Lower lobe of right lung (tissue), 2 donors: Measurements from ENCODE around the gene DYRK2. TPM values are rescaled to one million over a fixed set of nuclear protein-coding genes. Genes with fewer than 3 reads are reported as not detected.
A peak's percentile ranks its signal among the peaks of the same experiment; 100 is the strongest.

Experiments
- ATAC-seq, 2 donors: fragments of 200-7000 bp; cut with Tn5 transposase; one replicate each; pipeline ENCODE4 v1.9.1; 2020 to 2022; ENCODE audit warnings: mild to moderate bottlenecking in 2 of 2, moderate library complexity in 2 of 2
- DNase-seq: peaks from one replicate; pipeline ENCODE4 v3.0.0-alpha.2; 2020
- H3K27ac ChIP-seq: fragments of 200-600 bp; one replicate; pipeline ENCODE4 v1.8.0; 2022
- H3K27me3 ChIP-seq: fragments of 200-600 bp; one replicate; pipeline ENCODE4 v1.8.0; 2022; ENCODE audit warnings: low read depth
- H3K36me3 ChIP-seq: fragments of 200-600 bp; one replicate; pipeline ENCODE4 v1.8.0; 2022; ENCODE audit warnings: mild to moderate bottlenecking
- H3K4me1 ChIP-seq: fragments of 200-600 bp; one replicate; pipeline ENCODE4 v1.8.0; 2022
- H3K4me3 ChIP-seq: fragments of 200-600 bp; one replicate; pipeline ENCODE4 v1.8.0; 2022; ENCODE audit warnings: mild to moderate bottlenecking
- H3K9me3 ChIP-seq: fragments of 200-600 bp; one replicate; pipeline ENCODE4 v1.8.0; 2022
- intact Hi-C: fragments of 100-400 bp; cut with DNase I; formaldehyde crosslinking; loops from one replicate; pipeline ENCODE4 v1.11.0; 2022
- total RNA-seq: library from RNA; stranded (reverse); fragmentation: NEBNext Ultra II Directional; extraction: Animal tissue kit (Norgen Biotek cat#: 25700); gene quantifications from one replicate; pipeline ENCODE4 v1.2.1, GENCODE V29; 2021
- TF ChIP-seq, protein P1 (sequence below): fragments of 200-600 bp; IDR thresholded peaks from one replicate; pipeline ENCODE4 v1.8.0; 2022; ENCODE audit warnings: antibody characterized with exemption, mild to moderate bottlenecking
- donor health status: DM: no; HTN: yes; CAD: no; lungs with severe emphysema.

The DYRK2 gene
- total RNA-seq, 1 donor from 2014 or later = 17.6 TPM

- TF ChIP-seq, protein P1, sequence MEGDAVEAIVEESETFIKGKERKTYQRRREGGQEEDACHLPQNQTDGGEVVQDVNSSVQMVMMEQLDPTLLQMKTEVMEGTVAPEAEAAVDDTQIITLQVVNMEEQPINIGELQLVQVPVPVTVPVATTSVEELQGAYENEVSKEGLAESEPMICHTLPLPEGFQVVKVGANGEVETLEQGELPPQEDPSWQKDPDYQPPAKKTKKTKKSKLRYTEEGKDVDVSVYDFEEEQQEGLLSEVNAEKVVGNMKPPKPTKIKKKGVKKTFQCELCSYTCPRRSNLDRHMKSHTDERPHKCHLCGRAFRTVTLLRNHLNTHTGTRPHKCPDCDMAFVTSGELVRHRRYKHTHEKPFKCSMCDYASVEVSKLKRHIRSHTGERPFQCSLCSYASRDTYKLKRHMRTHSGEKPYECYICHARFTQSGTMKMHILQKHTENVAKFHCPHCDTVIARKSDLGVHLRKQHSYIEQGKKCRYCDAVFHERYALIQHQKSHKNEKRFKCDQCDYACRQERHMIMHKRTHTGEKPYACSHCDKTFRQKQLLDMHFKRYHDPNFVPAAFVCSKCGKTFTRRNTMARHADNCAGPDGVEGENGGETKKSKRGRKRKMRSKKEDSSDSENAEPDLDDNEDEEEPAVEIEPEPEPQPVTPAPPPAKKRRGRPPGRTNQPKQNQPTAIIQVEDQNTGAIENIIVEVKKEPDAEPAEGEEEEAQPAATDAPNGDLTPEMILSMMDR = no peak
- H3K27me3 ChIP-seq = no peaks in the 10 kb centered on the region
- peak overlapping the region; percentile 95 for H3K27ac ChIP-seq
- H3K9me3 ChIP-seq = no peaks in the 10 kb centered on the region
- ATAC-seq (peak; percentile 54 to 61), DNase-seq (peak; percentile 64)
- peak overlapping the region; percentile 92 for H3K4me3 ChIP-seq
- H3K4me1 ChIP-seq = peaks cover 37% of the 10 kb centered on the region
- intact Hi-C loops = no loop called here
- no peaks in the 10 kb centered on the region for H3K36me3 ChIP-seq
Measured at GRCh38 chr12:67649570-67650387, 1.2 kb downstream of the DYRK2 start.

GRCh38 chr12:67650388-67651131 is 2.0 kb downstream of the DYRK2 start:
- DNase-seq (no peak), ATAC-seq (no peak)
- H3K27me3 ChIP-seq = no peaks in the 10 kb centered on the region
- no peaks in the 10 kb centered on the region for H3K9me3 ChIP-seq
- peak overlapping the region; percentile 95 for H3K27ac ChIP-seq
- intact Hi-C loops = no loop called here
- peak overlapping the region; percentile 92 for H3K4me3 ChIP-seq
- H3K36me3 ChIP-seq = no peaks in the 10 kb centered on the region
- peaks cover 37% of the 10 kb centered on the region for H3K4me1 ChIP-seq
- TF ChIP-seq, protein P1 = no peak

- intact Hi-C loops = no loop called here
- H3K27me3 ChIP-seq = no peaks in the 10 kb centered on the region
- no peaks in the 10 kb centered on the region for H3K36me3 ChIP-seq
- DNase-seq (no peak), ATAC-seq (no peak)
- peak overlapping the region; percentile 92 for H3K4me3 ChIP-seq
- no peaks in the 10 kb centered on the region for H3K9me3 ChIP-seq
- peaks cover 37% of the 10 kb centered on the region for H3K4me1 ChIP-seq
- no peak overlapping the region for H3K27ac ChIP-seq
- TF ChIP-seq, protein P1 = no peak
Measured at GRCh38 chr12:67651132-67651695, 2.7 kb downstream of the DYRK2 start.

DNA sequence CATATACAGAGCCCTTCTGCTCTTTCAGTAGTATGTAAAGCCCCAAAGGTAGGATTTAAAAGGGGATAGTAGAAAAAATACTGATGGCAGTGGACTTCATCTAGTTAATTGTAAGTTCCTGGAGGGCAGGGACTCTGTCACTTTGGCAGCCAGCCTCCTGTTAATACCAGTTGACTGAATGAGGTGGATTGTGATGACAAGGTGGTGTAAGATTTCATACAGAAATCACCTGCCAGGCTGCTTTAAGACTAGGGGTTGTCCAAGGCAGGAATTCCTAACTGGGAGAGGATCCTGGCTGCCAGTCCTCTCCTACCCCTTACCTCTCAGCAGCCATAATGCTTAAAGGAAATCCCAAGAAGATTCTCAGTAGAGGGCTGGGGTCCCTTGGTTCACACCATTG is 7.3 kb downstream of the DYRK2 start:
- no peak for DNase-seq
- Histone ChIP-seq H3K9me3 (no peaks in the 10 kb centered on the region), H3K4me1 (peaks cover 31% of the 10 kb centered on the region), H3K27me3 (no peaks in the 10 kb centered on the region), H3K27ac (no peak overlapping the region), H3K4me3 (no peak overlapping the region), H3K36me3 (peaks cover 29% of the 10 kb centered on the region)
- ATAC-seq = no peak
- TF ChIP-seq, protein P1 = no peak
- intact Hi-C loops = no loop called here

GRCh38 chr12:67656251-67656650 is 7.7 kb downstream of the DYRK2 start:
- DNase-seq = no peak
- Histone ChIP-seq H3K27me3 (no peaks in the 10 kb centered on the region), H3K27ac (no peak overlapping the region), H3K9me3 (no peaks in the 10 kb centered on the region), H3K36me3 (peaks cover 29% of the 10 kb centered on the region), H3K4me1 (peaks cover 31% of the 10 kb centered on the region), H3K4me3 (no peak overlapping the region)
- intact Hi-C loops = no loop called here
- TF ChIP-seq, protein P1 = no peak
- no peak for ATAC-seq
